ENCODE measurements around the gene APOB. TPM values are rescaled to one million over a fixed set of nuclear protein-coding genes. Genes with fewer than 3 reads are reported as not detected.
A peak's percentile ranks its signal among the peaks of the same experiment; 100 is the strongest.

Gene APOB
- total and polyA plus RNA-seq, 2 of the 8 experiments (the other 6 are each of a cell fraction or from before 2014, with no cell fraction given), result 0.15 to 0.61 TPM

DNA sequence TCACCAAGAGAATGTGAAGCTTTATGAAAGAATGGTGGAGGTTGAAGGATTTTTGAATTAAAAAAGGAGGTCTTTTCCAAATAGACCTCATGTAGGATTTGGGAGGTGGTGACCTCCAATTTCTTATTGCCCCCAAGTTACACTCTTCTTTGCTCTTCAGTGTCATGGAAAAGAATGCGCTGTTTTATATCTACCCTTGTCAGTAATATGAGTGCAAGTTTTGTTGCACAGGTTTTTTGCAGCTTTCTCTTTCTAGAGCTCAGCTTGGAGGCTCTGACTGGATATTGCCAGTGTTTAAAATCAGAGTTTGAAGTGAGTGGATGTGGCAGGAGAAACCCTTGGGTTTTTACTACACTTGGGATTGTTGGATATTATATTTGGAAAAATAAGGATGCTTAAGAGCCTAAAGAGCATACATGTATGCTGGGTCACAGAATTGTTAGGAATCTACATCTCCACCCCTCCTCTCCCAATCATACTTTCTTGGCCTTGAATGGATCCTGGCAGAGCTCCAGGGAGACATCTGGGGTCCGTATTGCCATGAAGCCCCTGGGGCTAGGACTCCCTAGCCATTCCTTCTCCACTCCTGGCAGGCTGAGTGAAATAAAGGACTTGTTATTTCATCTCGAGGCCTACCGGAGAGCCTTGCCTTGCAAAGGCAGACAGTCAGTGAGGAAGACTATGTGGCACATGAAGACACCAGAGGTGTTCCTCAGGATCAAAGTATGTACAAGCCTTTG is 43.8 kb downstream of the APOB start:
- Histone ChIP-seq H3K4ac (replicated peaks; ENCODE audit: insufficient read length, low read depth, low read length) (no peak overlapping the region), H4K20me1 (replicated peaks in 1 of 2; ENCODE audit: control insufficient read depth in 1 of 2, insufficient read depth in 2 of 2, low read length in 2 of 2) (no peaks in the 10 kb centered on the region), H3K9ac (replicated peaks in 1 of 4; ENCODE audit: extremely low read depth in 1 of 4, low read depth in 3 of 4, low read length in 3 of 4) (no peak overlapping the region), H3K79me2 (ENCODE audit: control insufficient read depth in 1 of 2, insufficient read depth in 2 of 2, low read length in 2 of 2) (no peaks in the 10 kb centered on the region), H3K23ac (ENCODE audit: insufficient read length) (no peak overlapping the region), H3K4me2 (ENCODE audit: insufficient read depth in 1 of 2, low read depth in 2 of 2, low read length in 2 of 2) (no peak overlapping the region), H3K79me1 (ENCODE audit: low read depth, low read length) (no peaks in the 10 kb centered on the region), H3K18ac (ENCODE audit: extremely low read depth, low read length) (no peak overlapping the region), H4K5ac (ENCODE audit: insufficient read length, low read depth, low read length) (no peak overlapping the region), H4K91ac (replicated peaks; ENCODE audit: insufficient read length, low read length) (no peak overlapping the region), H2BK20ac (ENCODE audit: low read length) (no peak overlapping the region), H3K56ac (replicated peaks; ENCODE audit: insufficient read length, low read depth, low read length) (no peak overlapping the region), H2AFZ (ENCODE audit: low read length) (no peak overlapping the region), H3K9me3 (ENCODE audit: insufficient read depth in 2 of 2, low read depth in 1 of 2, low read length in 1 of 2) (no peaks in the 10 kb centered on the region), H3K27me3 (replicated peaks in 1 of 4; ENCODE audit: control insufficient read depth in 3 of 4, extremely low read depth in 1 of 4, insufficient read depth in 3 of 4, low read length in 3 of 4) (no peaks in the 10 kb centered on the region), H3K4me1 (replicated peaks in 1 of 4; ENCODE audit: control insufficient read depth in 3 of 4, insufficient read depth in 4 of 4, low read length in 3 of 4) (no peaks in the 10 kb centered on the region), H3K27ac (ENCODE audit: low read depth, low read length) (no peak overlapping the region), H3K23me2 (ENCODE audit: low read depth, low read length) (peaks cover 2% of the 10 kb centered on the region; the same call in 1 of the 2 replicates), H2BK120ac (replicated peaks; ENCODE audit: low read depth, low read length) (no peak overlapping the region), H2BK12ac (ENCODE audit: low read depth, low read length) (no peak overlapping the region), H3K36me3 (ENCODE audit: control insufficient read depth in 2 of 4, insufficient read depth in 4 of 4, low read length in 3 of 4) (no peaks in the 10 kb centered on the region), H2BK5ac (ENCODE audit: low read depth, low read length) (no peak overlapping the region), H2BK15ac (ENCODE audit: low read length) (no peak overlapping the region), H3K4me3 (ENCODE audit: extremely low read depth in 1 of 4, insufficient read depth in 2 of 4, low read depth in 3 of 4, low read length in 4 of 4) (no peak overlapping the region), H4K8ac (ENCODE audit: extremely low read depth, insufficient read depth, low read length) (0 out of 2 replicates have a peak overlapping the region, but pooled peaks have one; percentile 1), H2AK5ac (ENCODE audit: low read depth, low read length) (no peak overlapping the region), H3K14ac (ENCODE audit: insufficient read length) (no peak overlapping the region)
- ChIA-PET POLR2A (ENCODE audit: partially characterized antibody) (no interaction called here), CTCF (ENCODE audit: partially characterized antibody) (interaction anchor here (1.5 to 1.6 kb wide), 2 partner anchors 11 to 37 kb away, joined by 3 to 5 read pairs; no protein-coding TSS in a partner anchor)
- WGBS, 2 experiments (ENCODE audit: extremely low coverage in 1 of 2, insufficient coverage in 1 of 2, insufficient read length in 1 of 2, insufficient replicate concordance in 2 of 2, low coverage in 1 of 2, low lambda C conversion rate in 2 of 2, missing lambda C conversion rate in 1 of 2), result 95% methylated on average over 4 of the region's 4 CpGs; no CpG with 5 or more reads in 1 of the 2 experiments
- no peak for DNase-seq (ENCODE audit: low read depth in 1 of 2, low spot score in 2 of 2)
- FAIRE-seq, result no peak
- TF ChIP-seq GTF2F1 (IDR thresholded peaks at IDR 0.05; ENCODE audit: borderline replicate concordance, low read depth, low read length), result no peak
- no peak for TF ChIP-seq GABPA (IDR thresholded peaks at IDR 0.05; ENCODE audit: borderline replicate concordance, insufficient read depth, low read length)

Data from H1 (cell line).